DND-41 (cell line): ENCODE measurements around the gene ZNF280A.
"Not testable (repeated sequence)": the region's sequence is repeated elsewhere in the genome, so short reads cannot be mapped to it uniquely, and the experiment has no call there.

Experiments
- ATAC-seq: fragments of 200-7000 bp; cut with Tn5 transposase; 3 replicates; pipeline ENCODE4 v1.9.1; 2021; ENCODE audit warnings: low read depth; ENCODE audit not compliant: insufficient read depth
- DNase-seq: peaks from one replicate; pipeline ENCODE4 v3.0.0-alpha.2; 2020
- H2AFZ ChIP-seq: 2 replicates; pipeline ENCODE4 v1.6.0; 2012; ENCODE audit warnings: low read depth, low read length
- H3K27ac ChIP-seq: 2 replicates; pipeline ENCODE4 v1.5.1; 2012; ENCODE audit warnings: low read length, inconsistent platforms
- H3K27me3 ChIP-seq: fragments of 200-600 bp; sonication (generic); 2 replicates; pipeline ENCODE4 v1.6.0; 2012; ENCODE audit warnings: low read length, mild to moderate bottlenecking, inconsistent platforms; ENCODE audit not compliant: insufficient read depth, poor library complexity
- H3K36me3 ChIP-seq: 2 replicates; pipeline ENCODE4 v1.5.1; 2012; ENCODE audit warnings: low read length, inconsistent platforms; ENCODE audit not compliant: insufficient read depth
- H3K4me1 ChIP-seq: 2 replicates; pipeline ENCODE4 v1.5.1; 2012; ENCODE audit warnings: mild to moderate bottlenecking, low read length; ENCODE audit not compliant: insufficient read depth
- H3K4me2 ChIP-seq: 2 replicates; pipeline ENCODE4 v1.6.0; 2012; ENCODE audit warnings: mild to moderate bottlenecking, moderate library complexity, low read length, inconsistent platforms; ENCODE audit not compliant: insufficient read depth
- H3K4me3 ChIP-seq, 2 experiments: fragments of 200-600 bp in 1 of 2; shearing (Covaris generic) in 1 of 2; 2 replicates each; pipeline ENCODE4 v1.5.1; 2012 to 2016; ENCODE audit warnings: inconsistent platforms in 2 of 2, low read length in 2 of 2, mild to moderate bottlenecking in 2 of 2, low read depth in 1 of 2, moderate library complexity in 1 of 2
- H3K79me2 ChIP-seq: 2 replicates; pipeline ENCODE4 v1.6.0; 2012; ENCODE audit warnings: low read length, inconsistent platforms; ENCODE audit not compliant: insufficient read depth
- H3K9ac ChIP-seq: 2 replicates; pipeline ENCODE4 v1.6.0; 2012; ENCODE audit warnings: low read depth, mild to moderate bottlenecking, inconsistent platforms, low read length, moderate library complexity
- H3K9me3 ChIP-seq: 2 replicates; pipeline ENCODE4 v1.5.1; 2012; ENCODE audit warnings: low read length, moderate library complexity, mild to moderate bottlenecking, inconsistent platforms; ENCODE audit not compliant: insufficient read depth, severe bottlenecking
- H4K20me1 ChIP-seq: 2 replicates; pipeline ENCODE4 v1.6.0; 2012; ENCODE audit warnings: low read length; ENCODE audit not compliant: insufficient read depth
- EZH2 ChIP-seq: IDR thresholded peaks from 3 replicates; pipeline ENCODE4 v1.6.1; 2012; ENCODE audit warnings: borderline replicate concordance, low read depth, mild to moderate bottlenecking, moderate library complexity, low read length, inconsistent platforms; ENCODE audit not compliant: severe bottlenecking
- TF ChIP-seq, protein P1 (sequence below): IDR thresholded peaks from 2 replicates; pipeline ENCODE4 v1.5.1; 2012; ENCODE audit warnings: borderline replicate concordance, low read length, moderate library complexity, mild to moderate bottlenecking; ENCODE audit not compliant: poor library complexity, severe bottlenecking; ENCODE audit errors: extremely low read depth

Gene ZNF280A

DNA sequence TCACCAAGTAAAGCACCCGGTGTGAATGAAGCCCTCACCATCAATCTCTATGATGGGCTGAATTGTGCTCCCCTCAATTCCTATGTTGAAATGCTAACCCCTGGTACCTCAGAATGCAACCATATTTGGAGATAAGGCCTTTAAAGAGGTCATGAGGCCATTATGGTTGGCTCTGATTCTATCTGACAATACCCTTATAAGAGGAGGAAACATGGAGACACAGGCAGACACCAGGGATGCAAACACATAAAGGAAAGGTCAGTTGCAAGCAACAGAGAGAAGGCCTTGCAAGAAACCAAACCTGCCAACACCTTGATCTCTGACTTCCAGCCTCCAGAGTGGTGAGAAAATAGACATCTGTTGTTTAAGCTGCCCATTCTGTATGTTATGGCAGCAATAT is 13.3 kb upstream of the ZNF280A start:
- DNase-seq, result no peak
- no peak for ATAC-seq
- H3K4me2 ChIP-seq, result no peak overlapping the region
- no peak for TF ChIP-seq EZH2
- TF ChIP-seq, protein P1, sequence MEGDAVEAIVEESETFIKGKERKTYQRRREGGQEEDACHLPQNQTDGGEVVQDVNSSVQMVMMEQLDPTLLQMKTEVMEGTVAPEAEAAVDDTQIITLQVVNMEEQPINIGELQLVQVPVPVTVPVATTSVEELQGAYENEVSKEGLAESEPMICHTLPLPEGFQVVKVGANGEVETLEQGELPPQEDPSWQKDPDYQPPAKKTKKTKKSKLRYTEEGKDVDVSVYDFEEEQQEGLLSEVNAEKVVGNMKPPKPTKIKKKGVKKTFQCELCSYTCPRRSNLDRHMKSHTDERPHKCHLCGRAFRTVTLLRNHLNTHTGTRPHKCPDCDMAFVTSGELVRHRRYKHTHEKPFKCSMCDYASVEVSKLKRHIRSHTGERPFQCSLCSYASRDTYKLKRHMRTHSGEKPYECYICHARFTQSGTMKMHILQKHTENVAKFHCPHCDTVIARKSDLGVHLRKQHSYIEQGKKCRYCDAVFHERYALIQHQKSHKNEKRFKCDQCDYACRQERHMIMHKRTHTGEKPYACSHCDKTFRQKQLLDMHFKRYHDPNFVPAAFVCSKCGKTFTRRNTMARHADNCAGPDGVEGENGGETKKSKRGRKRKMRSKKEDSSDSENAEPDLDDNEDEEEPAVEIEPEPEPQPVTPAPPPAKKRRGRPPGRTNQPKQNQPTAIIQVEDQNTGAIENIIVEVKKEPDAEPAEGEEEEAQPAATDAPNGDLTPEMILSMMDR, result no peak
- H3K27me3 ChIP-seq, result no peaks in the 10 kb centered on the region
- no peak overlapping the region for H3K4me3 ChIP-seq
- no peak overlapping the region for H3K27ac ChIP-seq
- H3K9me3 ChIP-seq, result no peaks in the 10 kb centered on the region
- H3K36me3 ChIP-seq, result no peaks in the 10 kb centered on the region
- H4K20me1 ChIP-seq, result no peaks in the 10 kb centered on the region
- H3K79me2 ChIP-seq, result no peaks in the 10 kb centered on the region
- H3K4me1 ChIP-seq, result no peaks in the 10 kb centered on the region
- no peak overlapping the region for H3K9ac ChIP-seq
- H2AFZ ChIP-seq, result no peak overlapping the region

GRCh38 chr22:22532547-22533071 is 12.5 kb upstream of the ZNF280A start:
- not testable (repeated sequence) for H4K20me1 ChIP-seq, H2AFZ ChIP-seq, H3K9me3 ChIP-seq, H3K27me3 ChIP-seq, H3K27ac ChIP-seq, ATAC-seq, H3K79me2 ChIP-seq, H3K9ac ChIP-seq, H3K4me1 ChIP-seq, H3K4me3 ChIP-seq, H3K4me2 ChIP-seq, DNase-seq, H3K36me3 ChIP-seq

GRCh38 chr22:22531770-22532546 is 11.9 kb upstream of the ZNF280A start:
- H3K27ac ChIP-seq, result no peak overlapping the region
- H3K9ac ChIP-seq, result no peak overlapping the region
- H3K4me3 ChIP-seq, result no peak overlapping the region
- H3K27me3 ChIP-seq, result no peaks in the 10 kb centered on the region
- H4K20me1 ChIP-seq, result no peaks in the 10 kb centered on the region
- TF ChIP-seq, protein P1, result no peak
- no peak for TF ChIP-seq EZH2
- no peak overlapping the region for H2AFZ ChIP-seq
- H3K36me3 ChIP-seq, result no peaks in the 10 kb centered on the region
- no peak overlapping the region for H3K4me2 ChIP-seq
- no peak for DNase-seq
- ATAC-seq, result no peak
- H3K4me1 ChIP-seq, result no peaks in the 10 kb centered on the region
- no peaks in the 10 kb centered on the region for H3K79me2 ChIP-seq
- no peaks in the 10 kb centered on the region for H3K9me3 ChIP-seq

GRCh38 chr22:22528780-22529179 is 8.7 kb upstream of the ZNF280A start:
- H3K27ac ChIP-seq, result no peak overlapping the region
- no peak overlapping the region for H3K9ac ChIP-seq
- no peak overlapping the region for H3K4me3 ChIP-seq
- ATAC-seq, result no peak
- no peak for DNase-seq
- no peaks in the 10 kb centered on the region for H4K20me1 ChIP-seq
- H3K36me3 ChIP-seq, result no peaks in the 10 kb centered on the region
- no peak overlapping the region for H2AFZ ChIP-seq
- TF ChIP-seq, protein P1, result no peak
- TF ChIP-seq EZH2, result no peak
- no peak overlapping the region for H3K4me2 ChIP-seq
- no peaks in the 10 kb centered on the region for H3K27me3 ChIP-seq
- no peaks in the 10 kb centered on the region for H3K9me3 ChIP-seq
- H3K4me1 ChIP-seq, result no peaks in the 10 kb centered on the region
- no peaks in the 10 kb centered on the region for H3K79me2 ChIP-seq
